Measurements from ENCODE around the gene VSIR.

VSIR gene

DNA sequence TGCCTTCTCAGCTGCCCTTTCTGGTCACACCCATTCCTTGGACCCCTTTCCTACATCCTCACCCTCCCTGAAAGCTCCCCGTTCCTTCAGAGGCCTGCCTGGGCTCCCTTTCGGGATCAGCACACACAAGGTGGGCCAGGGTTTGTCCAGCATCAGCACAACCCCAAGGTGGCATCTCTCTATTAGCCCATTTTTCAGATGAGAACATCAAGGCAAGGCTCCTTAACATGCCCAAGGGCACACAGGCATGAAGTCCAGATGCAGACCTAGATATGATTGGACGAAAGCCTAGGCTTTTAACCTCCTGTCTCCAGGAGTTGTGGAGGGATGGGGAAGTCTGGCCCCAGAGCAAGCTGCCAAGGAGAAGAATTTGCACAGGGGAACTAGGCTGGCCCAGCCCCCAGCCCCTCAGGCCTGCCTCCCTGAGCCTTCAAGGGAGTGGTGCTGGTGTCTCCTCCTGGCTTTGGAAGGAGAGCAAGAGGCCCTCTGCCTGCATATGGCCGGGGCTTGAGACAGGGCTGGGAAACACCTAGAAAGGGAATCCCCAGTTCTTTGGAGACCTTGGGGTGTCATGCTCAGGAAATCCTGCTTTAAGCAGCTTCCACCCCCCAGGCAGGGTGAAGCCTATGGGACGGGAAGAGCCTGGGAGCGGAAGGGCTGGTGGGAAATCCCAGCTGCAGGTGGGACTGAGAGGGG, 9.0 kb upstream of the VSIR start:
- FAIRE-seq: no peak

DNA sequence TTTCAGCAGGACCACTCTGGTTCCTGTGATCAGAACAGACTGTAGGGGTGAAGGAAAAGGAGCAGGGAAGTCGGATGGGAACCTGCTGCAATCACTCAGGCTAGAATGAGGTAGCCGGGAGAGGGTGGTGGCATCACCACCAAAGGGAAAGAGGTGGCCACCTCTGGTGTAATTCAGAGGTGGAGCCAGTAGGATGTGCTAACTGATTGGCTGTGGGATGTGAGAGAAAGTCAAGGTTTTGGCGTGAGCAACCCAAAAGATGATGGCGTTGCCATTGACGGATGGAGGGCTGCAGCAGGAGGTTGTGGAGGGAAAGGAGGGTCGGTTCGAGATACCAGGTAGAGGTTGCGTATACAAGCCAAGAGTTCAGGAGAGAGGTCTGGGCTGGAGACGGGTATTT, 7.4 kb upstream of the VSIR start:
- no peak for FAIRE-seq

DNA sequence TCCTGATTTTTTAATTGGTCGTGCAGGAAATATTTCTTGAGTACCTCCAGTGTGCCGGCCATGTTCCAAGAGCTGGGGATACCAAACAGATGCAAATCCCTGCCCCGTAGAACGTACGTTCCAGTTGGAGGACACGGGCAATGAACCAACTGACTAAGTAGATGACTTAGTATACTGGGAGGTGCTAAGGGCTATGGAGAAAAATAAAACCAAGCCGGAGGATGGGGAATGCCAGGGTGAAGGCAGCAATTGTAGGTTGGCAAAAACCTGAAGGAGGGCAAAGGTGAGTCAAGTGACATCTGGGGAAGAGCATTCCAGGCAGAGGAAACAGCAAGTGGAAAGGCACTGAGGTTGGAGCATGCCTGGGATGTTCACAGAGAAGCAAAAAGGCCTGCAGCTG, 6.8 kb upstream of the VSIR start:
- FAIRE-seq: no peak

DNA sequence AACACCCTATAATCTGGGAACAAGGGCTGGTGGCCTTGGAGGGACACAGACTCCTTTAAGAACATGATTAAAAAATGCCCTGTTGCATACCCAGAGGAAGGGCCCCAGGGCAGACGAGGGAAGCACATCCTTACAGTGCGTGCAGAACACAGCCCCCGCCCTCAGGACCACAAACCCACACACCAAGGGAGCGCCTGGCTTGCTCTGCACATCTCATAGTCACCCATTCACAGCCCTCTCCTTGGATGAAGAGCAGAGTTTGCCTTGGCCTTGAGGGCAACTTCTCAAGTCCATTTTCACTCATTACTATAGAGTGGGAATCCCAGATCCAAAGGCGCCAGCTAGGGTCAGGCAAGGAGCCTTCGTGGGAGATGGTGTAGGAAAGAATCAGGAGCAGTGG, 6.3 kb upstream of the VSIR start:
- FAIRE-seq: no peak

DNA sequence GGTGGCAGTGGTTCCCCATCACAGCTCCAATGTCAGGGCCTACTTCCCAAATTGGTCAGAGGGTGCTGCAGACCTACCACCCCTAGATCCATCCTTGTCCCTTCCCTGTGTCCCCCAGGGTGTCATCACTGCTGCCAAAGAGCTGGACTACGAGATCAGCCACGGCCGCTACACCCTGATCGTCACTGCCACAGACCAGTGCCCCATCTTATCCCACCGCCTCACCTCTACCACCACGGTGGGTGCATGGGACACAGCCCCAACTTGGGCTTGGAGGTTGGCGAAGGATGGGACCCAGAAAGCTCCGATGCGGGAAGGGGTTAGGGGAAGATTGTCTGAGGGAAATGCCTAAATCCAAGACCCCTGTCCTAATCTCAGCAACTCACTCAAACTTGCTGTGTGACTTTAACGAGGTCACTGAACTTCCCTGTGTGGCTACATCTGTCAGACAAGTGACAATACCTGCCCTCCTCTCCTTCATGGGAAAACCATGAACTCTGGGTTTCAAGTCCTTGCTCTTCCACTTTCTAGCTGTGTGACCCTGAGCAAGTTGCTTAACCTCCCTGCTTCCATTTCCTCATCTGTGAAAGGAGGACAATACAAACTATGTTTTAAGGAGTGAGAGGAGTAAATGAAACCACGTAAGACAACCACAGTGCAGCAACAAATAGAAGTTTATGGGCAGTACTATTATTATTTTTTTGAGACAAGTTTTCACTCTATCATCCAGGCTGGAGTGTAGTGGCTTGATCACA, 4.9 kb upstream of the VSIR start:
- no peak for FAIRE-seq

DNA sequence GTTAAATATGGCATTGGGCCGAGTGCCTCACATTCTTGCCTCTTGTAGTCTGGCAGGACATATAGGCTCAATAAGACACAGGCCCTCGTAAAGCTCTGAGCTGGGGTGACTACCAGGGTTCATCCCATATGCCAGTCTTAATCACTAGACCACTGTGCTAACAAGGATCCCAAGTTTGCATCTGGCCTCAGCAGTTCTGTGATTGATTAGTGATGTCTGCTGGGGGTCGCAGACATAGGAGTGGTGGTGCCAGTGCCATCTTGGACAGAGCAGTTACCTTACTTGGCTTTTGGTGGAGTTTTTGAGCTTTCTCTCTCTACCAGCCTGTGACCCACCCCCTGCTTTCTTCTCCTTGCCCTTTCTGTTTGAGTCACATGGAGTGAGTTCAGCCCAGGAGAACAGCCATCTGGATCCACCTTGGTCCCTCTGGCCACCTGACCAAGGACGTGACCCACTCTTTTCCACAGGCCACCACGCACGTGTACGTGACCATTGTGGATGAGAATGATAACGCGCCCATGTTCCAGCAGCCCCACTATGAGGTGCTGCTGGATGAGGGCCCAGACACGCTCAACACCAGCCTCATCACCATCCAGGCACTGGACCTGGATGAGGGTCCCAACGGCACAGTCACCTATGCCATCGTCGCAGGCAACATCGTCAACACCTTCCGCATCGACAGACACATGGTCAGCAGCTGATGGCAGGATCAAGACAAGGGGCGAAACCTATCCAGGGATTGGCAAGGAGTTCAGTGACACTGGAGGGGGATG, 4.1 kb upstream of the VSIR start:
- no peak for FAIRE-seq

DNA sequence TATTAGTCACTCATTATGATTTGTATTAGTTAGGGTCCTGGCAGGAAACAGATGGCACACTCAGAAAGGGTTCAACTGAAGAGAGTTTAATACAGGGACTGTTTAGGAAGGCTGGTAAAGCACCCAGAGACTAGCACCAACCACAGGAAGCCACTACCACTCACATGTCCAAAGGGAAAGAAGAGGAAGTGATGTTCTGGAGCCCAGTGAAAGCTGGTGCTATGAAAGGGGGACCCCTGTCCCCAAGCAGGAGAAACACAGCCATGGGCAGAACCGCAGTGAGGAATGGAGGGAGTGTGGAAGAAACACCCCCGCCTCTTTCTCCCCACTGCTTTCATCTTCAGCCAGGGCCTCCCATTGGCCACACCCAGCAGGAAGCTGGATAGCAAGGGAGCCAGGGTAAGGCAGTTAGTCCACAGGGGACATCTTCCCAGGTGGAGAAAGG, 3.2 kb upstream of the VSIR start:
- no peak for FAIRE-seq

DNA sequence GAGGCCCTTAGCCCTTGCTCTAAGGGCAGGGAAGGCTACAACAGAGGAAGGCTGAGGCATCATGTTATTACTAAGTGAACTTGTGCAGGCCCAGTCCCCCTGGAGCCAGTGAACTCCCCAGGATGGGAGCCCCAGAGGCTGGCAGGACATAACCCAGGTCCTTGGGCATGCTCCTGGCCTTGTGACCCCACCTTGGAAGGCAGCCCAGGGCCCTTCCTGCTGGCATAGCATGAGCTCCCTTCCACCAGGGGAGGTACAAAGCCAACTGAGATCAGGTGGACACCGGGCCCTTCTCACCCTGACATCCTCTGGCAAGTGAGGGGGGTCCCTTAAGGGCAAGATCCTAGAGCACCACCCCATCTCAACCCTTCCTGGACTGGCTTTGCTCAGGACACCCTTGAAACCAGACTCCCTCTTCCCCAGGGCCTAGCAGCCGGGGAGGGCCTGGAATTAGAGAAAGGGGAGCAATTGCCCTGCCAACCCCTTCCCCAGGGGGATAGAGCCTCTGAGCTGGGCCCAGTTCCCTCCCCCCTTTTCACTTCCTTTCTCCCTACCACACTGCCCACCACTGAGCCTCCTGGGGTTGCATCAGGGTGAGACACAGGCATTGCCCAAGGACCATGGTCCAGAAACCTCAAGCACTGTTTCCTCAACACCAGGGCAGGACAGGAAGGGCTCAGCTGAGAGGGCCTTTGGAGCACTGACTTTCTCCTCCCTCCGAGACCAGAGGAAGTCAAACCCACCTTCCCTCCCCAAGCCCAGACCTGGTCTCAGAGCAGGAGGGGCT, 1.8 kb upstream of the VSIR start:
- FAIRE-seq: no peak

DNA sequence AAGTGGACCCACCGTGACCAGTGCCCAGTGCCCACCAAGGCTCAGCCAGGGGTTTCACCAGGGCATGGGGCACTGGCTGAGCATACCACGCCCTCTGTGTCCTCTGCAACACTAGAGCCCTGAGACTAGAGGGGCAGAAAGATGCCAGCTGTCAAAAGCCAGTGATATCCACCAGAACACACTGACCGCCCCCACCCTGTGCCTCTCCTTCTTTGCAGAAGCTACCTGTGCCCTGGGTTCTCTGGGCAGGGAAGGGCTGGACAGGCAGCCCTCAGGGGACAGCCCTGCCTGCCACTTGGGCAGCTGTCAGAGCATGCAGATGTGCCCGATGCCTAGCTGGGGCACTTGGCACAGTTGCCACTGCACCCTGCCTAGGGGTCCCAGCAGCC, 494 bp downstream of the VSIR start:
- FAIRE-seq: no peak

DNA sequence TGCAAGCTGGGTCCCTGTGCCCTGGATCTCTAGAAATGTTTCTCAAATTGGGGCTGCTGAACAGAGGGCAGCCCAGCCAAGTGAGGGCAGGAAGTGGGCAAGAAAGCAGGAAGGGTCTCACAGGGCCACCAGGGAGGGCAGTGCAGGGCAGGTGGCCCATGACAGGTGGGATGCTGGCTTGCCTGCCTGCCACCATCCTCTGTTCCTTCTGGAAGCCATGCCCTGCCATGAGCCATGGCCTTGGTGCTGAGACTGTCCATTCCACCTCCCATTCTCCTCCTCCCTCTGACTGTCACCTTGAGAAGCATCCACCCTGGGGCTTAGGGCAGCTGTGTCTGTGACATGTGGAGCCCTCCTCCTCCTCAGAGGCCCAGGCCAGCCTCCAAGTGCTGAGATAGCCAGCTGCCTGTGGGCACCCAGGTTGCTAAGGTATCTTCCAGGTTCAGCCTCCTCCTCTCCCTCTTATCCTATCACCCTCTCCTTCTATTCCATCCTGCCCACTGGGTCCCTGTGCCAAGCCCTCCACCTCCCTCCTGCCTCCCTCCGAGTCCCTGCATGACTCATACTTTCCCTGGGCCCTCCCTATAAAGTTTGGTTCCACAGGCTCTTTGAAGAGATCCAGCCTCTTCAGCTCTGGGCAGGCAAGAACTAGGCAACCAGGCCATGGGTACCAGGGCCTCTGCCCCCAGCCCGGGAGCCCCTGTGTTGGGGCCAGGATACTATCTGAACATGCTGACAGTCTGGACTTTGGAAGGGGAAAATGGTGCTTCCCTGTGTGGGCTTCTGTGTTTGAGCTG, 1.3 kb downstream of the VSIR start:
- no peak for FAIRE-seq

DNA sequence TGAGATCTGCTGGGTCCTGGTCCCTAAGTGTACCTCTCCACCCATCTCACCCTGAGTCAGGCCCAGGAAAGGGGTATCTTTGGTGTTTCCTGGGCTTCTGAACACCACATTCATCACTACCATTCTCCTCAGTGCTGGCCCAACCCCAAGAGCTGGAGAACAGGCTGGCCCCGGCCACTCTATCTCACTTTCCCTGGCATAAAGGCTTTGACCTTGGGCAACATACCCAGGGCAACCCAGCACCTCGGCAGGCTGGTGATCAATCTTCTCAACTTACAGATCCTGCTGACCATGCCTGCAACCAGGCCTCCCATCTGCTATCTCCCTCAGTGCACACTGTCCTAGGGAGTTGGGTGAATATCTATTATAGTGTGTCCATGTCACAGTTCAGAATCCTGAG, 2.1 kb downstream of the VSIR start:
- no peak for FAIRE-seq

DNA sequence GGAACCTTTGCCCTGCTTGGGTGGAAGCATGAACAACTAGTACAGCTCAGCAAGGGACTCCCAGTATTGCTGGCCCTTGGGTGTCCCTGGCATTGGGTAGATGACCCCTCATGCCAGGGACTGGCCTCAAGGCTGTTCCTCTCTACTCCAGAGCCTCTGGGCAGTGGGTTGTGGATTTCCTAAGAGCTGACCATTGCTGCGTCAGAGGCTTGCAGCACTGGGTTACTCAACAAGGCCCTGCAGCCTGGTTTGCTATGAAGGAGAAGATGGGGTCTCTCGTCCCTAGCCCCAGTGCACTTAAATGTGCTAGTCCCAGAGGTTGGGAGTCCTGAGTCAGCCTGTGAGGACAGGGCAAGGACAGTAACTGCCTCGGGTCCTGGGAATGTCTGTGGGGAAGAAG, 2.5 kb downstream of the VSIR start:
- FAIRE-seq: no peak

DNA sequence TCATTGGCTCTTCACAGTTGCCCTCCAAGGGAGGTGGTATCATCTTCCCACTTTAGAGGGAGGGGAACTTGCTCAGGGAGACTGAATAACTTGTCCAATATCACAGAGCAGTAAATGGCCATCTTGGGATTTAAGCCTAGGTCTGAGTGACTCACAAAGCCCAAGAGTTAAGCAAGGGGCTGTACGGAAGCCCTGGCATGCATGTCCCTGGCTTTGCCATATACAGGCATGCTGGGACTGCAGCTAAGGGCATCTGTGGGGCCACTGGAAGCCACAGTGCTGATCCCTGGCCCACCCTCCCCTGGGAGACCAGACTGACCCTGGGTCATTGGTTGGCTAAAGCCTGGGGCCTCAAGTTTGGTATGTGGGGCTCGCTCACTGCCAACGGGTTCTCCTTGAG, 3.1 kb downstream of the VSIR start:
- no peak for FAIRE-seq

DNA sequence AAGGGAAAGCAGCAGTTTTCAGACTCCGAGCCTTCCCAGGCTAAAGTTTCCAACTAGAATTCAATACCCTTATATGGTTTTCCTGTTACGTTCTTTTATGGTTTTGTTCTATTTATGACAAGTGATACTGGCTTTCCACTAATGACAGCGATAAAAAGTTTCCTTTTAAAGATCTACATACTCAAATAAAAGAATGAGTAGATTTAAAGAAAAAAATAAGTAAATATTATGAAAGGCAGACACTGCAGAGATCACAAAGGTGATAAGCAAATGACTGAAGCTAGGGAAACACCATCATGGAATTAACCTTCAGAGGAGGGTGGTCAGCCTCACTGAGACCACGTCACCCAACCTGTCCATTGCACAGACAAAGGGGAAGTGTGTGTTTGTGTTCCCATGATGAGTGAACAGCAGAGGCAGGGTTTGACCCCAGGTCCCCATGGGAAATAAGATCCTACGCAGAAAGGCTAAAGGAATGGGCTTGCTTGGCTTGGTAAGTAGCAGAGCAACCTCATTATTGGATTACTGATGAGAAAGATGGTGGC, 4.0 kb downstream of the VSIR start:
- no peak for FAIRE-seq

DNA sequence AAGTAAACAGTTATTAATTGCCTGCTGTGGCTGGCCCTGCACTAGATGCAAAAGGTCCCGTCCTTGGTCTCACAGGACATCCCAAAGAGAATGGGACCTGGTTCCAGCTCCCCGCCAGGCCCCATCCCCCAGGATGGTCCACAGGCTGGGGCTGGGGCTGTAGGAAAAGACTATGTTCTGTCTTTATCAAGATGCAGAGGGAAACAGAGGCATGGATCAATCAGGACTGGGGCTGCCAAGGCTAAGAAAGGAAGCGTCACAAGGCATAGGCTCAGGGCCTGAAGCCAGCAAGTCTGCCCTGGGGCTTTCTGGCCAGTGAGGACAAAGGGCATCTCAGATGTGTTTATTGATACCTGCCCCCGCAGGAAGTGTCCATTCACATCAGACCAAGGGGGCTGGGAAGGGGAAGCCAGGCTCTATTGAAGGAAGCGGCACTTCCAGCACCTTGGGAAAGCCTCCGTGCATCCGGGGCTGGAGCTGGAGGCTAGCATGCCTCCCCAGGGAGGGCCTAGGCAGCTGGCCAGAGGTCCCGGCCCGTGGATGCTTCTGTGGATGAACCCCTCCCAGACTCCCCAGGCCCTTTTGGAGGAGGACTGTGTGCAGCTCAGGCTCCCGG, 5.8 kb downstream of the VSIR start:
- FAIRE-seq: no peak

DNA sequence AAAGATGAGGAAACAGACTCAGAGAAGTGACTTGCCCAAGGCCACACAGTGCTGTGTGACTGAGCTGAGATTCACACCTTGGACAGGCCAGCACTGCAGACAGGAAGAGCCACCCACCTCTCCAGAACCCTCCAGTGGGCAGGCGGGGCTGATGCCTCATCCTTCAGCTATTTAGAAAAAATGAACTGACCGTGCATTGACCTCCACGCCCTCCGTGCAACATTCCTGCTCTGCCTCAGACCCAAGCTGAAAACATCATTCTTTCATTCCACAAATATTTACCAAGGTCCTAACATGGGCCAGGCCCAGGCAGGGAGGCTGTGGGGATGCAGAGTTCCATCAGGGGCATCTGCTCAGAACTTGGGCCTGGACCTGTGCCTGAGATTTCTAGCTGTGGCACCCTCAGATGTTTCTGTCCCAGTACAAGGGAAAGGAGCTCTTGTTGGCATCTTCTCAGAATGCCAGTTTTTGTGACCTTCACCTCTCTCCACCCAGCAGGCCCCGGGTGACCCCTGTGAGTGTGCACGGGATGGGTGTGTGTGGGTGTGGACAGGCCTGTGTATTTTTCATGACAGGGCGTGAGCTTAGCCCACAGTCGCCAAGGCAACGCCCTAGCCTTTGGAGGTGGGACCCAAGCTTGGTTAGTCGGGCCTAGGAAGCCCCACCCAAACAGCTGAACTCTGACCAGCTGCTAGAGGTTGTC, 6.5 kb downstream of the VSIR start:
- no peak for FAIRE-seq

DNA sequence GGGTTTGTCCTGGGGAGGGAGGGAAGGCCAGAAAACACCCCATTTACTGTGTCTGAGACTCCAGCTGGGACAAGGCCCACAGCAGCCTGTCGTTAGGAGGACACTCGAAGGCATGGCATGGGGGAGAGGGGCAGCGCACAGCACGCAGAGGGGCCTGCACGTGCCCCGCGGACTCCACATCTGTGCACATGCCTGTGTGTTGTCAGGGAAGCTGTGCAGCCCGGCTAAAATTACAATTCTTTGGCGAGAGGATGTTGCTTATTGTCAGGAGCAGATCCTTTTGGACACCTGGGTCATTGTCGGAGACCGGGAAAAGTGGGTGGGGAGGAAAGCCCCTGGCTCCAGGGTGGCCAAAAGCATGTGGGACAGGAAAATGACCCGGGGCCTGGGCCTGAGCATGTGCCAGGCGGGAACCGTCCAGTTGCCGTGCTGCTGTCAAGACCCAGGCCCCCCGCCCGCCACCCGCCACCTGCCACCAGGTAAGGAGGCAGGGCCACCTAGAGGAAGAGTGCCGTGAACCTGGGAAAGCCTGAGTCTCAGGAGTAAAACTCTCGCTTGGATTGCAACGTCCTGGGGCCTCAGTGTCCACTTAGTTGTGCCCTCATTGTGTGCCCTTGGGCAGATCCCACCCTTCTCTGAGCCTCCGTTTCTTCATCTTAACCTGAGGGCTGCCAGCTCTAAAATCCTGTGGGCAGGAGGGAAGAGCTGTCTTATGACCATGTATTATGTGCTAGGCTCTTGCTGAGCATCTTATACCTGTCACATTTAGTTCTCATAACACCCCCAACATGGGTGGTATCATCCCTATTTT, 7.2 kb downstream of the VSIR start:
- FAIRE-seq: no peak

DNA sequence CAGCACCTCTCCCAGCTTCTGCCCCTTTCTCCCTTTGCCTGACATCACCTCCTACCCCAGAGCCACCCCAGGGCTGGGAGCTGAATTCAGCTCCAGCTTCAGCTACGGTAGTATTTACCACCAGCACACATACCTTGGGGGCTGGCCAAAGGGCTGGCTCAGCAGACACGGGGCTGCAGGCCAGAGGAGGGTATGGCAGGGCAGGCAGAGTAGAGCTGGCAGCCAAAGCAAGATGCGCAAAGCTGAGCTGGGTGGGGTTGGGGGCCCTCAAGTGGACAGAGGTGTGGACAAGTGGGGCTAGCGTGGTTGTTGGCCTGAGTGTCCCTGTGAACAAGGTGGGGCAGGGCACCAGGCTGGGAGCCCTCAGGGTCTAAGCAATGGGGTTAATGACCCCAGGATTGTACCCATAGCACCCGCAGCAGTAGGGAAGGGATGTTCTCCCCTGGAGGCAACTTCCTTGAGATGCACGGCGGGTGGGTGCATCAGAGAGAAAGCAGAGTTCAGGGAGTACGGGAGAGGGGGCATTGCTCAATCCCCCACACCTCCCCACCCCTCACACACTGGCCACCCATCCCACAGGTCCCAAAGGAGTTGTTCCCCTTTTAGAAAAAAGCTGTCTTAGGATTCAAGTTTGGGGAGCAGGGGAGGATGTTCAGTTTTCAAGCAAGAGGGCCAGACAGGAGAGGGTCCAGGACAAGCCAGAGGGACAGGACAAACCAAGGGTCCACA, 8.0 kb downstream of the VSIR start:
- FAIRE-seq: no peak

All from TTC549 (cell line).